H1 (cell line): ENCODE measurements around the gene MARCHF10.
"Not testable (repeated sequence)": the region's sequence is repeated elsewhere in the genome, so short reads cannot be mapped to it uniquely, and the experiment has no call there.

Source experiments
- EZH2 ChIP-seq: fragments of 200-600 bp; sonication (generic); IDR thresholded peaks from 2 replicates; pipeline ENCODE4 v1.7.1; 2012; ENCODE audit warnings: low read depth, mild to moderate bottlenecking, moderate library complexity, low read length, inconsistent platforms; ENCODE audit not compliant: severe bottlenecking
- FOSL1 ChIP-seq: IDR thresholded peaks from 2 replicates; pipeline ENCODE4 v1.6.1; 2011; ENCODE audit warnings: mild to moderate bottlenecking, low read depth, low read length, moderate library complexity; ENCODE audit not compliant: insufficient read depth
- NANOG ChIP-seq: IDR thresholded peaks from 2 replicates; pipeline ENCODE4 v1.6.1; 2011; ENCODE audit warnings: low read length, low read depth, mild to moderate bottlenecking, inconsistent platforms; ENCODE audit not compliant: insufficient read depth, poor library complexity, severe bottlenecking
- TF ChIP-seq, protein P1 (sequence below), 3 experiments: IDR thresholded peaks; 1 replicate in 2 of 3; 2 replicates in 1 of 3; pipeline versions ENCODE4 v1.5.1 to v1.6.1; 2011; ENCODE audit warnings: low read length in 3 of 3, mild to moderate bottlenecking in 3 of 3, inconsistent platforms in 2 of 3, low read depth in 1 of 3, moderate library complexity in 1 of 3; ENCODE audit not compliant: insufficient read depth in 1 of 3; ENCODE audit errors: control extremely low read depth in 1 of 3

DNA sequence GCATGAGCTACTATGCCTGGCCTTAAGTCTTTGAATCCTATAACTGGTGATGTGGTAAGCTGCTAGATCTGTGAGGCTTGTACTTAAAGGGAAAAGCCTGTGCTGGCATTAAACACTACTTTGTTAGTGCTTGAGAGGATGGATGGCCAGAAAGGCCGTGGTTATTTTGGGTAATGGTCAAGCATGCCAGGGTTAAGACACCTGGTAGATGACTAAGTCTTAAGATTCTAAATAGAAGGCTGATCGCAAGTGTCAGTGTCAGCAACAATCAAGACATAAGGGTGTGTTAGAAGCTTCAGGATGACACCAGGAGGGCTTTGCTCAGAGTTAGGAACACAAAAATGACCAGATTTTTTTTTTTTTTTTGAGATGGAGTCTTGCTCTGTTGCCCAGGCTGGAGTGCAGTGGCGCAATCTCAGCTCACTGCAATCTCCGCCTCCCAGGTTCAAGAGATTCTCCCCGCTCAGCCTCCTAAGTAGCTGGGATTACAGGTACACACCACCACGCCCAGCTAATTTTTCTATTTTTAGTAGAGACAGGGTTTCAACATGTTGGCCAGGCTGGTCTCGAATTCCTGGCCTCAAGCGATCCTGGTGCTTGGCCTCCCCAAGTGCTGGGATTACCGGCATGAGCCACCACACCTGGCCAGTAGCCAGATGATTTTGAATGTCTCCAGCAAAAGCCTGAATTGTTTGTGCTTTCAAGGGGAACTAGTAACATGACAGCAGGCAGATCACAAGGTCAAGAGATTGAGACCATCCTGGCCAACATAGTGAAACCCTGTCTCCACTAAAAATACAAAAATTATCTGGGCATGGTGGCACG, 41.7 kb upstream of the MARCHF10 start:
- TF ChIP-seq, protein P1, sequence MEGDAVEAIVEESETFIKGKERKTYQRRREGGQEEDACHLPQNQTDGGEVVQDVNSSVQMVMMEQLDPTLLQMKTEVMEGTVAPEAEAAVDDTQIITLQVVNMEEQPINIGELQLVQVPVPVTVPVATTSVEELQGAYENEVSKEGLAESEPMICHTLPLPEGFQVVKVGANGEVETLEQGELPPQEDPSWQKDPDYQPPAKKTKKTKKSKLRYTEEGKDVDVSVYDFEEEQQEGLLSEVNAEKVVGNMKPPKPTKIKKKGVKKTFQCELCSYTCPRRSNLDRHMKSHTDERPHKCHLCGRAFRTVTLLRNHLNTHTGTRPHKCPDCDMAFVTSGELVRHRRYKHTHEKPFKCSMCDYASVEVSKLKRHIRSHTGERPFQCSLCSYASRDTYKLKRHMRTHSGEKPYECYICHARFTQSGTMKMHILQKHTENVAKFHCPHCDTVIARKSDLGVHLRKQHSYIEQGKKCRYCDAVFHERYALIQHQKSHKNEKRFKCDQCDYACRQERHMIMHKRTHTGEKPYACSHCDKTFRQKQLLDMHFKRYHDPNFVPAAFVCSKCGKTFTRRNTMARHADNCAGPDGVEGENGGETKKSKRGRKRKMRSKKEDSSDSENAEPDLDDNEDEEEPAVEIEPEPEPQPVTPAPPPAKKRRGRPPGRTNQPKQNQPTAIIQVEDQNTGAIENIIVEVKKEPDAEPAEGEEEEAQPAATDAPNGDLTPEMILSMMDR (IDR thresholded peaks at IDR 0.05; ENCODE audit: control extremely low read depth in 1 of 3, insufficient read depth in 1 of 3, low read depth in 1 of 3, low read length in 3 of 3) = not testable (repeated sequence)
- TF ChIP-seq NANOG, FOSL1, EZH2: not testable (repeated sequence)
